ENCODE measurements around the gene TUBB4A.
"Not testable (repeated sequence)": the region's sequence is repeated elsewhere in the genome, so short reads cannot be mapped to it uniquely, and the experiment has no call there.

Gene TUBB4A

GRCh38 chr19:6524311-6524710, 22.2 kb upstream of the TUBB4A start:
- no peak for DNase-seq (ENCODE audit: low read depth in 2 of 2, low spot score in 1 of 2)

- no peak for DNase-seq (ENCODE audit: low read depth in 2 of 2, low spot score in 1 of 2)
Measured at GRCh38 chr19:6522712-6523111, 20.6 kb upstream of the TUBB4A start.

- peak; percentile 37 to 68 for DNase-seq (ENCODE audit: low read depth in 2 of 2, low spot score in 1 of 2)
Measured at GRCh38 chr19:6521718-6522646, 19.9 kb upstream of the TUBB4A start.

GRCh38 chr19:6519289-6519688, 17.2 kb upstream of the TUBB4A start:
- no peak for DNase-seq (ENCODE audit: low read depth in 2 of 2, low spot score in 1 of 2)

GRCh38 chr19:6518145-6518911, 16.2 kb upstream of the TUBB4A start:
- no peak for DNase-seq (ENCODE audit: low read depth in 2 of 2, low spot score in 1 of 2)

GRCh38 chr19:6516659-6517291, 14.7 kb upstream of the TUBB4A start:
- DNase-seq (ENCODE audit: low read depth in 2 of 2, low spot score in 1 of 2) = peak; percentile 75 to 95

GRCh38 chr19:6516018-6516658, 14.0 kb upstream of the TUBB4A start:
- DNase-seq (ENCODE audit: low read depth in 2 of 2, low spot score in 1 of 2) = peak; percentile 23 to 36

GRCh38 chr19:6514926-6515544, 12.9 kb upstream of the TUBB4A start:
- no peak for DNase-seq (ENCODE audit: low read depth in 2 of 2, low spot score in 1 of 2)

- DNase-seq (ENCODE audit: low read depth in 2 of 2, low spot score in 1 of 2) = no peak
Measured at GRCh38 chr19:6514089-6514488, 12.0 kb upstream of the TUBB4A start.

- DNase-seq (ENCODE audit: low read depth in 2 of 2, low spot score in 1 of 2) = no peak
Measured at GRCh38 chr19:6510618-6511017, 8.5 kb upstream of the TUBB4A start.

GRCh38 chr19:6509118-6509971, 7.2 kb upstream of the TUBB4A start:
- no peak for DNase-seq (ENCODE audit: low read depth in 2 of 2, low spot score in 1 of 2)

- not testable (repeated sequence) for DNase-seq (ENCODE audit: low read depth in 2 of 2, low spot score in 1 of 2)
Measured at GRCh38 chr19:6508028-6508771, 6.1 kb upstream of the TUBB4A start.

GRCh38 chr19:6503407-6504201, 1.5 kb upstream of the TUBB4A start:
- DNase-seq (ENCODE audit: low read depth in 2 of 2, low spot score in 1 of 2) = no peak

GRCh38 chr19:6500837-6501739, 1.0 kb downstream of the TUBB4A start:
- no peak for DNase-seq (ENCODE audit: low read depth in 2 of 2, low spot score in 1 of 2)

- no peak for DNase-seq (ENCODE audit: low read depth in 2 of 2, low spot score in 1 of 2)
Measured at GRCh38 chr19:6499052-6499790, 2.9 kb downstream of the TUBB4A start.

- DNase-seq (ENCODE audit: low read depth in 2 of 2, low spot score in 1 of 2) = no peak
Measured at GRCh38 chr19:6498294-6499036, 3.6 kb downstream of the TUBB4A start.

All from stimulated activated CD8-positive, alpha-beta memory T cell treated with anti-CD3 and anti-CD28 coated beads, Interleukin-4, amount 100 ng/mL, for 4 hours (primary cell).